IMR-90 (cell line): ENCODE measurements around the gene DBNDD1. TPM values are rescaled to one million over a fixed set of nuclear protein-coding genes. Genes with fewer than 3 reads are reported as not detected.

ENCODE experiments used
- ATAC-seq: fragments of 200-7000 bp; cut with Tn5 transposase; 2 replicates; pipeline ENCODE4 v1.9.1; 2020; ENCODE audit warnings: low read depth, mild to moderate bottlenecking, moderate library complexity
- Bru-seq: library from RNA; stranded (reverse); fragments of 400-500 nt; gene quantifications from one replicate; lab custom pipeline; 2021; lab: Mats Ljungman, UMichigan
- BruChase-seq, 2 experiments: library from RNA; stranded (reverse); fragments of 400-500 nt; gene quantifications; one replicate each; lab custom pipeline; 2021; lab: Mats Ljungman, UMichigan
- BruUV-seq: library from RNA; stranded (reverse); fragments of 400-500 nt; replicated peaks from 2 replicates; lab custom pipeline; 2021; lab: Mats Ljungman, UMichigan
- CTCF ChIA-PET: fragments of 300-600 bp; formaldehyde crosslinking; extraction: SDS; loops from one replicate; lab custom pipeline; 2021; ENCODE audit warnings: antibody characterized with exemption; lab: Yijun Ruan, JAX
- POLR2A ChIA-PET: fragments of 300-600 bp; sonication (Branson Sonifier 250); formaldehyde crosslinking; loops from one replicate; lab custom pipeline; 2022; ENCODE audit warnings: antibody characterized with exemption; ENCODE audit not compliant: unreplicated experiment; lab: Charles Lee
- DNase-seq: peaks from one replicate; pipeline ENCODE4 v3.0.0; 2013
- H2AFZ ChIP-seq: replicated peaks from 2 replicates; pipeline ENCODE3; 2013; ENCODE audit warnings: low read length, mild to moderate bottlenecking; ENCODE audit not compliant: poor library complexity
- H2AK5ac ChIP-seq: 2 replicates; pipeline ENCODE4 v1.6.1; 2013; ENCODE audit warnings: low read depth, low read length, inconsistent platforms
- H2AK9ac ChIP-seq: replicated peaks from 2 replicates; pipeline ENCODE3; 2013; ENCODE audit warnings: mild to moderate bottlenecking, low read depth, low read length, moderate library complexity; ENCODE audit not compliant: poor library complexity
- H2BK120ac ChIP-seq: 2 replicates; pipeline ENCODE4 v1.6.1; 2013; ENCODE audit warnings: low read depth, low read length, inconsistent platforms
- H2BK15ac ChIP-seq: 3 replicates; pipeline ENCODE4 v1.6.1; 2013; ENCODE audit warnings: low read depth, low read length, inconsistent platforms
- H2BK20ac ChIP-seq: 2 replicates; pipeline ENCODE4 v1.6.1; 2013; ENCODE audit warnings: low read depth, mild to moderate bottlenecking, inconsistent platforms, low read length, moderate library complexity
- H2BK5ac ChIP-seq: 2 replicates; pipeline ENCODE4 v1.6.1; 2013; ENCODE audit warnings: mild to moderate bottlenecking, low read depth, low read length, inconsistent platforms; ENCODE audit not compliant: poor library complexity, severe bottlenecking
- H3K14ac ChIP-seq: replicated peaks from 2 replicates; pipeline ENCODE4 v1.6.1; 2013; ENCODE audit warnings: low read depth, low read length, inconsistent platforms
- H3K18ac ChIP-seq: 2 replicates; pipeline ENCODE4 v1.6.1; 2013; ENCODE audit warnings: low read depth, low read length, control low read depth
- H3K23ac ChIP-seq: 2 replicates; pipeline ENCODE4 v1.6.1; 2013; ENCODE audit warnings: low read depth, low read length, inconsistent platforms
- H3K27ac ChIP-seq: 2 replicates; pipeline ENCODE4 v1.5.1; 2013; ENCODE audit warnings: mild to moderate bottlenecking, control low read depth, low read length; ENCODE audit not compliant: insufficient read depth
- H3K27me3 ChIP-seq: 2 replicates; pipeline ENCODE4 v1.6.1; 2013; ENCODE audit warnings: low read length; ENCODE audit not compliant: control insufficient read depth, insufficient read depth
- H3K36me3 ChIP-seq: 2 replicates; pipeline ENCODE4 v1.6.1; 2013; ENCODE audit warnings: low read length, mixed read lengths; ENCODE audit not compliant: control insufficient read depth, insufficient read depth
- H3K4ac ChIP-seq: 2 replicates; pipeline ENCODE4 v1.6.1; 2013; ENCODE audit warnings: low read depth, low read length, inconsistent platforms
- H3K4me1 ChIP-seq: 2 replicates; pipeline ENCODE4 v1.6.1; 2013; ENCODE audit warnings: low read length, mixed read lengths; ENCODE audit not compliant: control insufficient read depth, insufficient read depth
- H3K4me2 ChIP-seq: 2 replicates; pipeline ENCODE4 v1.6.1; 2013; ENCODE audit warnings: low read depth, mild to moderate bottlenecking, control low read depth, low read length, moderate library complexity
- H3K4me3 ChIP-seq: 2 replicates; pipeline ENCODE4 v1.5.1; 2013; ENCODE audit warnings: low read depth, mild to moderate bottlenecking, control low read depth, low read length, moderate library complexity; ENCODE audit not compliant: insufficient read depth
- H3K56ac ChIP-seq: 2 replicates; pipeline ENCODE4 v1.6.1; 2013; ENCODE audit warnings: low read length, inconsistent platforms; ENCODE audit not compliant: insufficient read depth; ENCODE audit errors: extremely low read depth
- H3K79me1 ChIP-seq, 2 experiments: 2 replicates each; pipeline ENCODE4 v1.6.1; 2013; ENCODE audit warnings: low read length in 2 of 2, inconsistent platforms in 1 of 2, low read depth in 1 of 2
- H3K9ac ChIP-seq: 2 replicates; pipeline ENCODE4 v1.6.1; 2013; ENCODE audit warnings: low read depth, low read length, control low read depth
- H3K9me1 ChIP-seq: 2 replicates; pipeline ENCODE4 v1.6.1; 2013; ENCODE audit warnings: low read length, inconsistent platforms; ENCODE audit not compliant: insufficient read depth
- H3K9me3 ChIP-seq: 2 replicates; pipeline ENCODE4 v1.6.1; 2013; ENCODE audit warnings: low read length; ENCODE audit not compliant: control insufficient read depth, insufficient read depth
- H4K20me1 ChIP-seq: 2 replicates; pipeline ENCODE4 v1.6.1; 2013; ENCODE audit warnings: low read length, inconsistent platforms; ENCODE audit not compliant: insufficient read depth
- H4K5ac ChIP-seq: 2 replicates; pipeline ENCODE4 v1.6.1; 2013; ENCODE audit warnings: mild to moderate bottlenecking, low read depth, low read length, control low read depth
- H4K8ac ChIP-seq, 2 experiments: 2 replicates each; pipeline ENCODE4 v1.6.1; 2013; ENCODE audit warnings: low read depth in 2 of 2, low read length in 2 of 2, control low read depth in 1 of 2, inconsistent platforms in 1 of 2
- H4K91ac ChIP-seq: 2 replicates; pipeline ENCODE4 v1.6.1; 2013; ENCODE audit warnings: low read depth, low read length, inconsistent platforms; ENCODE audit not compliant: insufficient read depth
- BHLHE40 ChIP-seq: fragments of 150-350 bp; IDR thresholded peaks from 2 replicates; pipeline ENCODE4 v1.6.1; 2016; ENCODE audit warnings: mild to moderate bottlenecking, low read depth, low read length
- ELK1 ChIP-seq: fragments of 150-350 bp; IDR thresholded peaks from 2 replicates; pipeline ENCODE4 v1.6.1; 2016; ENCODE audit warnings: low read depth, mild to moderate bottlenecking, low read length, moderate library complexity, borderline replicate concordance
- FOS ChIP-seq: fragments of 150-350 bp; IDR thresholded peaks from 2 replicates; pipeline ENCODE4 v1.6.1; 2016; ENCODE audit warnings: low read depth, low read length
- MAZ ChIP-seq: IDR thresholded peaks from 2 replicates; pipeline ENCODE4 v1.6.1; 2012; ENCODE audit warnings: low read depth, mild to moderate bottlenecking, low read length, improper control_type of control experiment, moderate library complexity, borderline replicate concordance
- POLR2A ChIP-seq: IDR thresholded peaks from 2 replicates; pipeline ENCODE4 v1.6.1; 2012; ENCODE audit warnings: mild to moderate bottlenecking, low read depth, low read length
- WGBS, 2 experiments: methylation state at CpG; one replicate each; pipeline versions ENCODE4 v1.1.5 to v1.1.7; 2013; ENCODE audit warnings: missing lambda C conversion rate in 2 of 2; ENCODE audit not compliant: insufficient read length in 1 of 2; ENCODE audit errors: extremely low coverage in 2 of 2; 5-methylcytosine and 5-hydroxymethylcytosine counted together
- dilution Hi-C: fragments of 300-500 bp; cut with HindIII; formaldehyde crosslinking; loops from one replicate; pipeline ENCODE4 v1.14.3; 2018; ENCODE audit warnings: low sequenced_read_pairs; ENCODE audit not compliant: unreplicated experiment
- in situ Hi-C: fragments of 300-500 bp; cut with MboI; formaldehyde crosslinking; loops from 3 replicates; pipeline ENCODE4 v1.14.3; 2019; ENCODE audit warnings: low sequenced_read_pairs, inconsistent platforms, mixed read lengths
- intact Hi-C: fragments of 100-400 bp; cut with micrococcal nuclease; formaldehyde crosslinking; loops from 2 replicates; pipeline ENCODE4 v1.10.0; 2022
- long read RNA-seq: library from polyadenylated mRNA; unstranded; transcript quantifications from one replicate; pipeline ENCODE4 v2.0.0, GENCODE V29; 2021; ENCODE audit not compliant: unreplicated experiment
- polyA plus RNA-seq, 3 experiments: library from polyadenylated mRNA; depleted of rRNA; stranded (reverse); fragments of >200 nt; gene quantifications; 2 replicates each; pipeline ENCODE4 v1.2.3, GENCODE V29; 2012; ENCODE audit warnings: low replicate concordance in 1 of 3
- total RNA-seq: library from RNA; depleted of rRNA; stranded (reverse); fragments of >200 nt; gene quantifications from 2 replicates; pipeline ENCODE4 v1.2.3, GENCODE V29; 2012; rRNA removed

DBNDD1 gene
- total RNA-seq, result 3.1 and 3.4 TPM in 2 replicates
- polyA plus RNA-seq (2012; rRNA removed), result 23.0 and 26.2 TPM in 2 replicates
- polyA plus RNA-seq (2012; cell fraction: cytosol; rRNA removed), result 14.9 and 31.6 TPM in 2 replicates
- 11.1 and 18.7 TPM in 2 replicates for polyA plus RNA-seq (2012; cell fraction: nucleus; rRNA removed; ENCODE audit: low replicate concordance)
- percentile 43 among the genes with signal in this experiment for Bru-seq, nascent RNA
- percentile 44 among the genes with signal in this experiment for BruChase-seq, experiment 1, labeled RNA remaining after a 6-hour chase
- BruChase-seq, experiment 2, labeled RNA remaining after a 2-hour chase, result percentile 39 among the genes with signal in this experiment
- long read RNA-seq, transcript DBNDD1-207 (1 exons, 2,889 nt), result minor isoform, 7 of 21 reads
- long read RNA-seq, transcript DBNDD1-201 (4 exons, 2,079 nt), result major isoform, 12 of 21 reads
- long read RNA-seq, partial matches to known transcripts, result 0 of 21 reads
- long read RNA-seq, other reads (novel, unspliced or antisense), result 0 of 21 reads

- peak within 1 kb of the TSS; percentile 21; the same call in 1 of the 2 replicates for H2AK5ac ChIP-seq
- intact Hi-C loops (no loop called here), in situ Hi-C loops (no loop called here), dilution Hi-C loops (no loop called here)
- WGBS, 2 experiments, result 0% methylated on average over 9 of the region's 103 CpGs; no CpG with 5 or more reads in 1 of the 2 experiments
- peak within 1 kb of the TSS; percentile 31 for H2BK120ac ChIP-seq
- H3K56ac ChIP-seq, result peak within 1 kb of the TSS; percentile 52; the same call in 1 of the 2 replicates
- peak within 1 kb of the TSS; percentile 97 for H3K4me2 ChIP-seq
- DNase-seq (no peak), ATAC-seq (peak; percentile 7)
- H3K9me3 ChIP-seq, result no peaks in the 10 kb centered on the region
- peak within 1 kb of the TSS; percentile 7; the same call in 1 of the 2 replicates for H2BK20ac ChIP-seq
- peak within 1 kb of the TSS; percentile 51 for H4K5ac ChIP-seq
- H3K9me1 ChIP-seq, result peaks cover 7% of the 10 kb centered on the region
- H3K36me3 ChIP-seq, result no peaks in the 10 kb centered on the region
- H3K18ac ChIP-seq, result peak within 1 kb of the TSS; percentile 65
- H4K91ac ChIP-seq, result peak within 1 kb of the TSS; percentile 33
- H3K23ac ChIP-seq, result peak within 1 kb of the TSS; percentile 2; the same call in 1 of the 2 replicates
- ChIA-PET CTCF (interaction anchor here (1.1 kb wide), 2 partner anchors 17 to 158 kb away, joined by 3 read pairs; no protein-coding TSS in a partner anchor), POLR2A (no interaction called here)
- BruUV-seq, result no TSS peak
- peak within 1 kb of the TSS; percentile 77 for H3K27ac ChIP-seq
- H3K27me3 ChIP-seq, result no peaks in the 10 kb centered on the region
- peak within 1 kb of the TSS; percentile 78 for H2BK5ac ChIP-seq
- peak within 1 kb of the TSS; percentile 66 for H3K4ac ChIP-seq
- H2AFZ ChIP-seq, result peak within 1 kb of the TSS; percentile 97
- peaks cover 3% of the 10 kb centered on the region; the same call in 1 of the 2 replicates for H4K20me1 ChIP-seq
- peak within 1 kb of the TSS; percentile 67 for H3K9ac ChIP-seq
- H3K4me3 ChIP-seq, result peak within 1 kb of the TSS; percentile 74
- H3K4me1 ChIP-seq, result peaks cover 10% of the 10 kb centered on the region
- H2BK15ac ChIP-seq, result peak within 1 kb of the TSS; percentile 54; the same call in 1 of the 3 replicates
- H3K79me1 ChIP-seq, result peaks cover 8 to 20% of the 10 kb centered on the region in 2 experiments; a peak in 3 of 4 replicates
- peak within 1 kb of the TSS; percentile 75 to 94 for H4K8ac ChIP-seq
- H2AK9ac ChIP-seq, result peak within 1 kb of the TSS; percentile 98
- TF ChIP-seq FOS, result no peak
- no peak for TF ChIP-seq ELK1
- TF ChIP-seq POLR2A, result no peak
- no peak for TF ChIP-seq BHLHE40
- TF ChIP-seq MAZ, result 0 out of 2 replicates have a peak, but pooled peaks have one; percentile 17
- peak within 1 kb of the TSS; percentile 34 for H3K14ac ChIP-seq
These were observed at the start of gene DBNDD1 for GRCh38 chr16:90018652-90019542. Gene DBNDD1 (minus strand): TSS chr16:90019456. CDS start chr16:90019341, 115 bp downstream.
